IMR-90 (cell line): ENCODE results near the gene GNB1L. TPM values are rescaled to one million over a fixed set of nuclear protein-coding genes. Genes with fewer than 3 reads are reported as not detected.

Experiments used
- ATAC-seq: fragments of 200-7000 bp; cut with Tn5 transposase; 2 replicates; pipeline ENCODE4 v1.9.1; 2020; ENCODE audit warnings: low read depth, mild to moderate bottlenecking, moderate library complexity
- BruUV-seq: library from RNA; stranded (reverse); fragments of 400-500 nt; replicated peaks from 2 replicates; lab custom pipeline; 2021; lab: Mats Ljungman, UMichigan
- CTCF ChIA-PET: fragments of 300-600 bp; formaldehyde crosslinking; extraction: SDS; loops from one replicate; lab custom pipeline; 2021; ENCODE audit warnings: antibody characterized with exemption; lab: Yijun Ruan, JAX
- POLR2A ChIA-PET: fragments of 300-600 bp; sonication (Branson Sonifier 250); formaldehyde crosslinking; loops from one replicate; lab custom pipeline; 2022; ENCODE audit warnings: antibody characterized with exemption; ENCODE audit not compliant: unreplicated experiment; lab: Charles Lee
- DNase-seq: peaks from one replicate; pipeline ENCODE4 v3.0.0; 2013
- H2AFZ ChIP-seq: replicated peaks from 2 replicates; pipeline ENCODE3; 2013; ENCODE audit warnings: low read length, mild to moderate bottlenecking; ENCODE audit not compliant: poor library complexity
- H2AK5ac ChIP-seq: 2 replicates; pipeline ENCODE4 v1.6.1; 2013; ENCODE audit warnings: low read depth, low read length, inconsistent platforms
- H2AK9ac ChIP-seq: replicated peaks from 2 replicates; pipeline ENCODE3; 2013; ENCODE audit warnings: mild to moderate bottlenecking, low read depth, low read length, moderate library complexity; ENCODE audit not compliant: poor library complexity
- H2BK120ac ChIP-seq: 2 replicates; pipeline ENCODE4 v1.6.1; 2013; ENCODE audit warnings: low read depth, low read length, inconsistent platforms
- H2BK15ac ChIP-seq: 3 replicates; pipeline ENCODE4 v1.6.1; 2013; ENCODE audit warnings: low read depth, low read length, inconsistent platforms
- H2BK20ac ChIP-seq: 2 replicates; pipeline ENCODE4 v1.6.1; 2013; ENCODE audit warnings: low read depth, mild to moderate bottlenecking, inconsistent platforms, low read length, moderate library complexity
- H2BK5ac ChIP-seq: 2 replicates; pipeline ENCODE4 v1.6.1; 2013; ENCODE audit warnings: mild to moderate bottlenecking, low read depth, low read length, inconsistent platforms; ENCODE audit not compliant: poor library complexity, severe bottlenecking
- H3K14ac ChIP-seq: replicated peaks from 2 replicates; pipeline ENCODE4 v1.6.1; 2013; ENCODE audit warnings: low read depth, low read length, inconsistent platforms
- H3K18ac ChIP-seq: 2 replicates; pipeline ENCODE4 v1.6.1; 2013; ENCODE audit warnings: low read depth, low read length, control low read depth
- H3K23ac ChIP-seq: 2 replicates; pipeline ENCODE4 v1.6.1; 2013; ENCODE audit warnings: low read depth, low read length, inconsistent platforms
- H3K27ac ChIP-seq: 2 replicates; pipeline ENCODE4 v1.5.1; 2013; ENCODE audit warnings: mild to moderate bottlenecking, control low read depth, low read length; ENCODE audit not compliant: insufficient read depth
- H3K27me3 ChIP-seq: 2 replicates; pipeline ENCODE4 v1.6.1; 2013; ENCODE audit warnings: low read length; ENCODE audit not compliant: control insufficient read depth, insufficient read depth
- H3K36me3 ChIP-seq: 2 replicates; pipeline ENCODE4 v1.6.1; 2013; ENCODE audit warnings: low read length, mixed read lengths; ENCODE audit not compliant: control insufficient read depth, insufficient read depth
- H3K4ac ChIP-seq: 2 replicates; pipeline ENCODE4 v1.6.1; 2013; ENCODE audit warnings: low read depth, low read length, inconsistent platforms
- H3K4me1 ChIP-seq: 2 replicates; pipeline ENCODE4 v1.6.1; 2013; ENCODE audit warnings: low read length, mixed read lengths; ENCODE audit not compliant: control insufficient read depth, insufficient read depth
- H3K4me2 ChIP-seq: 2 replicates; pipeline ENCODE4 v1.6.1; 2013; ENCODE audit warnings: low read depth, mild to moderate bottlenecking, control low read depth, low read length, moderate library complexity
- H3K4me3 ChIP-seq: 2 replicates; pipeline ENCODE4 v1.5.1; 2013; ENCODE audit warnings: low read depth, mild to moderate bottlenecking, control low read depth, low read length, moderate library complexity; ENCODE audit not compliant: insufficient read depth
- H3K56ac ChIP-seq: 2 replicates; pipeline ENCODE4 v1.6.1; 2013; ENCODE audit warnings: low read length, inconsistent platforms; ENCODE audit not compliant: insufficient read depth; ENCODE audit errors: extremely low read depth
- H3K79me1 ChIP-seq, 2 experiments: 2 replicates each; pipeline ENCODE4 v1.6.1; 2013; ENCODE audit warnings: low read length in 2 of 2, inconsistent platforms in 1 of 2, low read depth in 1 of 2
- H3K9ac ChIP-seq: 2 replicates; pipeline ENCODE4 v1.6.1; 2013; ENCODE audit warnings: low read depth, low read length, control low read depth
- H3K9me1 ChIP-seq: 2 replicates; pipeline ENCODE4 v1.6.1; 2013; ENCODE audit warnings: low read length, inconsistent platforms; ENCODE audit not compliant: insufficient read depth
- H3K9me3 ChIP-seq: 2 replicates; pipeline ENCODE4 v1.6.1; 2013; ENCODE audit warnings: low read length; ENCODE audit not compliant: control insufficient read depth, insufficient read depth
- H4K20me1 ChIP-seq: 2 replicates; pipeline ENCODE4 v1.6.1; 2013; ENCODE audit warnings: low read length, inconsistent platforms; ENCODE audit not compliant: insufficient read depth
- H4K5ac ChIP-seq: 2 replicates; pipeline ENCODE4 v1.6.1; 2013; ENCODE audit warnings: mild to moderate bottlenecking, low read depth, low read length, control low read depth
- H4K8ac ChIP-seq, 2 experiments: 2 replicates each; pipeline ENCODE4 v1.6.1; 2013; ENCODE audit warnings: low read depth in 2 of 2, low read length in 2 of 2, control low read depth in 1 of 2, inconsistent platforms in 1 of 2
- H4K91ac ChIP-seq: 2 replicates; pipeline ENCODE4 v1.6.1; 2013; ENCODE audit warnings: low read depth, low read length, inconsistent platforms; ENCODE audit not compliant: insufficient read depth
- BHLHE40 ChIP-seq: fragments of 150-350 bp; IDR thresholded peaks from 2 replicates; pipeline ENCODE4 v1.6.1; 2016; ENCODE audit warnings: mild to moderate bottlenecking, low read depth, low read length
- CEBPB ChIP-seq: IDR thresholded peaks from 2 replicates; pipeline ENCODE4 v1.6.1; 2012; ENCODE audit warnings: low read depth, low read length, improper control_type of control experiment
- CHD1 ChIP-seq: IDR thresholded peaks from 2 replicates; pipeline ENCODE4 v1.6.1; 2012; ENCODE audit warnings: low read depth, low read length, improper control_type of control experiment
- CTCF ChIP-seq: conservative IDR thresholded peaks from 2 replicates; pipeline ENCODE4 v1.5.1; 2012; ENCODE audit warnings: mild to moderate bottlenecking, low read depth, low read length, improper control_type of control experiment
- ELK1 ChIP-seq: fragments of 150-350 bp; IDR thresholded peaks from 2 replicates; pipeline ENCODE4 v1.6.1; 2016; ENCODE audit warnings: low read depth, mild to moderate bottlenecking, low read length, moderate library complexity, borderline replicate concordance
- MAFK ChIP-seq: IDR thresholded peaks from 2 replicates; pipeline ENCODE4 v1.6.1; 2012; ENCODE audit warnings: low read depth, low read length, improper control_type of control experiment
- MAZ ChIP-seq: IDR thresholded peaks from 2 replicates; pipeline ENCODE4 v1.6.1; 2012; ENCODE audit warnings: low read depth, mild to moderate bottlenecking, low read length, improper control_type of control experiment, moderate library complexity, borderline replicate concordance
- MXI1 ChIP-seq: IDR thresholded peaks from 2 replicates; pipeline ENCODE4 v1.6.1; 2012; ENCODE audit warnings: low read depth, mild to moderate bottlenecking, low read length, moderate library complexity, borderline replicate concordance
- RCOR1 ChIP-seq: IDR thresholded peaks from 2 replicates; pipeline ENCODE4 v1.6.1; 2012; ENCODE audit warnings: mild to moderate bottlenecking, low read length, improper control_type of control experiment; ENCODE audit not compliant: insufficient replicate concordance
- WGBS, 2 experiments: methylation state at CpG; one replicate each; pipeline versions ENCODE4 v1.1.5 to v1.1.7; 2013; ENCODE audit warnings: missing lambda C conversion rate in 2 of 2; ENCODE audit not compliant: insufficient read length in 1 of 2; ENCODE audit errors: extremely low coverage in 2 of 2; 5-methylcytosine and 5-hydroxymethylcytosine counted together
- dilution Hi-C: fragments of 300-500 bp; cut with HindIII; formaldehyde crosslinking; loops from one replicate; pipeline ENCODE4 v1.14.3; 2018; ENCODE audit warnings: low sequenced_read_pairs; ENCODE audit not compliant: unreplicated experiment
- in situ Hi-C: fragments of 300-500 bp; cut with MboI; formaldehyde crosslinking; loops from 3 replicates; pipeline ENCODE4 v1.14.3; 2019; ENCODE audit warnings: low sequenced_read_pairs, inconsistent platforms, mixed read lengths
- intact Hi-C: fragments of 100-400 bp; cut with micrococcal nuclease; formaldehyde crosslinking; loops from 2 replicates; pipeline ENCODE4 v1.10.0; 2022
- polyA plus RNA-seq, 3 experiments: library from polyadenylated mRNA; depleted of rRNA; stranded (reverse); fragments of >200 nt; gene quantifications; 2 replicates each; pipeline ENCODE4 v1.2.3, GENCODE V29; 2012; ENCODE audit warnings: low replicate concordance in 1 of 3
- total RNA-seq: library from RNA; depleted of rRNA; stranded (reverse); fragments of >200 nt; gene quantifications from 2 replicates; pipeline ENCODE4 v1.2.3, GENCODE V29; 2012

The GNB1L gene
- total and polyA plus RNA-seq, 2 of the 4 experiments (the other 2 are of a cell fraction), result 2.5 to 4.4 TPM

GRCh38 chr22:19854778-19855503, at the start of gene GNB1L, which contains the start of gene RTL10 (continued):
- no peak for TF ChIP-seq MAFK

- H3K79me1 ChIP-seq, result peaks cover 0 to 6% of the 10 kb centered on the region in 2 experiments; a peak in 2 of 4 replicates
- no peak overlapping the region for H3K23ac ChIP-seq
- no peak for TF ChIP-seq ELK1
- TF ChIP-seq CHD1, result no peak
- TF ChIP-seq CTCF, result no peak
- no peak for TF ChIP-seq MAZ
- no peak for TF ChIP-seq MAFK
- TF ChIP-seq RCOR1, result no peak
- no peak for TF ChIP-seq BHLHE40
- TF ChIP-seq CEBPB, result no peak
- TF ChIP-seq MXI1, result no peak
- no peak overlapping the region for H2BK5ac ChIP-seq
- in situ Hi-C loops (no loop called here), intact Hi-C loops (no loop called here), dilution Hi-C loops (no loop called here)
- H2AK5ac ChIP-seq, result peak overlapping the region; percentile 38; the same call in 1 of the 2 replicates
- H2BK15ac ChIP-seq, result no peak overlapping the region
- no peak overlapping the region for H4K5ac ChIP-seq
- peaks cover 7% of the 10 kb centered on the region for H3K4me1 ChIP-seq
- H3K9me1 ChIP-seq, result peaks cover 3% of the 10 kb centered on the region; the same call in 1 of the 2 replicates
- no peaks in the 10 kb centered on the region for H3K9me3 ChIP-seq
- H4K91ac ChIP-seq, result no peak overlapping the region
- no peaks in the 10 kb centered on the region for H3K27me3 ChIP-seq
- no peak overlapping the region for H3K18ac ChIP-seq
- H3K9ac ChIP-seq, result no peak overlapping the region
- no peak overlapping the region for H4K8ac ChIP-seq
- no peak for DNase-seq
- H2BK120ac ChIP-seq, result peak overlapping the region; percentile 19; the same call in 1 of the 2 replicates
- BruUV-seq, result no TSS peak
- H3K56ac ChIP-seq, result no peak overlapping the region
- peak overlapping the region; percentile 55 for H2AK9ac ChIP-seq
- CTCF ChIA-PET, result interaction anchor here (2.9 kb wide), 1 partner anchor 174 kb away, joined by 21 read pairs; no protein-coding TSS in a partner anchor
- 100% methylated on average over 1 of the region's 16 CpGs; no CpG with 5 or more reads in 1 of the 2 experiments for WGBS, 2 experiments
- no peak overlapping the region for H2BK20ac ChIP-seq
- H2AFZ ChIP-seq, result no peak overlapping the region
- H3K36me3 ChIP-seq, result peaks cover 3% of the 10 kb centered on the region
- no peak overlapping the region for H3K4me3 ChIP-seq
- ATAC-seq, result no peak
- no peak overlapping the region; the same call in 1 of the 2 replicates for H3K4ac ChIP-seq
- H4K20me1 ChIP-seq, result no peaks in the 10 kb centered on the region
- POLR2A ChIA-PET, result no interaction called here
- H3K14ac ChIP-seq, result no peak overlapping the region
- H3K27ac ChIP-seq, result no peak overlapping the region
- H3K4me2 ChIP-seq, result no peak overlapping the region
These were observed 49.6 kb upstream of the GNB1L start for GRCh38 chr22:19904174-19904856.
